PC-9 (cell line): ENCODE data around the gene TBC1D9B.

Source experiments
- EZH2 ChIP-seq: fragments of 200-600 bp; sonication (generic); IDR thresholded peaks from 2 replicates; pipeline ENCODE4 v1.8.0; 2017; ENCODE audit warnings: antibody characterized with exemption, low read depth
- TF ChIP-seq, protein P1 (sequence below): fragments of 200-600 bp; sonication (generic); conservative IDR thresholded peaks from 2 replicates; pipeline ENCODE4 v1.6.1; 2017; ENCODE audit warnings: mixed run types, antibody characterized with exemption, mild to moderate bottlenecking, moderate library complexity

DNA sequence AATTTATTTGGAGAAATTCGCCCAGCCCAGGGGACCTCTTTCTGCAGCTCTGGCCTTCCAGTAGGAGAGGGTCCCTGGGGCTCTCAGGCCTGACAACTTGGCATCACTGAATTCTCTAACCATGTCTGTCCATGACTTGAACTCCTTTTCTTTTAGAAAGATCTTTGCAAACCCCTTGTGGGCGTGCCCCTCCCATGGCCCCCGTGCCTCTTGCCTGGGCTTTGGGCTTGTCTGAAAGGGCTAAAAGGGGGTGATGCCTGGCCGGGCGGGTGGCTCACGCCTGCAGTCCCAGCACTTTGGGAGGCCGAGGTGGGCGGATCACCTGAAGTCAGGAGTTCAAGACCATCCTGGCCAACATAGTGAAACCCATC is 90.2 kb downstream of the TBC1D9B start:
- TF ChIP-seq, protein P1, sequence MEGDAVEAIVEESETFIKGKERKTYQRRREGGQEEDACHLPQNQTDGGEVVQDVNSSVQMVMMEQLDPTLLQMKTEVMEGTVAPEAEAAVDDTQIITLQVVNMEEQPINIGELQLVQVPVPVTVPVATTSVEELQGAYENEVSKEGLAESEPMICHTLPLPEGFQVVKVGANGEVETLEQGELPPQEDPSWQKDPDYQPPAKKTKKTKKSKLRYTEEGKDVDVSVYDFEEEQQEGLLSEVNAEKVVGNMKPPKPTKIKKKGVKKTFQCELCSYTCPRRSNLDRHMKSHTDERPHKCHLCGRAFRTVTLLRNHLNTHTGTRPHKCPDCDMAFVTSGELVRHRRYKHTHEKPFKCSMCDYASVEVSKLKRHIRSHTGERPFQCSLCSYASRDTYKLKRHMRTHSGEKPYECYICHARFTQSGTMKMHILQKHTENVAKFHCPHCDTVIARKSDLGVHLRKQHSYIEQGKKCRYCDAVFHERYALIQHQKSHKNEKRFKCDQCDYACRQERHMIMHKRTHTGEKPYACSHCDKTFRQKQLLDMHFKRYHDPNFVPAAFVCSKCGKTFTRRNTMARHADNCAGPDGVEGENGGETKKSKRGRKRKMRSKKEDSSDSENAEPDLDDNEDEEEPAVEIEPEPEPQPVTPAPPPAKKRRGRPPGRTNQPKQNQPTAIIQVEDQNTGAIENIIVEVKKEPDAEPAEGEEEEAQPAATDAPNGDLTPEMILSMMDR = no peak
- no peak for TF ChIP-seq EZH2
